Amniotic stem cell (primary cell): ENCODE results near the gene HECA.
"Not testable (repeated sequence)": the region's sequence is repeated elsewhere in the genome, so short reads cannot be mapped to it uniquely, and the experiment has no call there.

ENCODE experiments used
- DNase-seq: peaks from one replicate; lab custom pipeline; 2025; lab: John Stamatoyannopoulos, UW

HECA gene

DNA sequence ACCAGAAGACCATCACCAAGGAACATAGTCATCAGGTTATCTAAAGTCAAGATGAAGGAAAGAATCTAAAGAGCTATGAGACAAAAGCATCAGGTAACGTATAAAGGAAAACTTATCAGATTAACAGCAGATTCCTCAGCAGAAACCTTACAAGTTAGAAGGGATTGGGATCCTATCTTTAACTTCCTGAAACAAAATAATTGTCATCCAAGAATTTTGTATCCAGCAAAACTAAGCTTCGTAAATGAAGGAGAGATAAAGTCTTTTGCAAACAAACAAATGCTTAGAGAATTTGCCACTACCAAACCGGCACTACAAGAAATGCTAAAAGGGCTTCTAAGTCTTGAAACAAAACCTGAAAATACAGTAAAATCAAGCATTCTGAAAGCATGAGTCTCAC, 71.0 kb downstream of the HECA start:
- no peak for DNase-seq

DNA sequence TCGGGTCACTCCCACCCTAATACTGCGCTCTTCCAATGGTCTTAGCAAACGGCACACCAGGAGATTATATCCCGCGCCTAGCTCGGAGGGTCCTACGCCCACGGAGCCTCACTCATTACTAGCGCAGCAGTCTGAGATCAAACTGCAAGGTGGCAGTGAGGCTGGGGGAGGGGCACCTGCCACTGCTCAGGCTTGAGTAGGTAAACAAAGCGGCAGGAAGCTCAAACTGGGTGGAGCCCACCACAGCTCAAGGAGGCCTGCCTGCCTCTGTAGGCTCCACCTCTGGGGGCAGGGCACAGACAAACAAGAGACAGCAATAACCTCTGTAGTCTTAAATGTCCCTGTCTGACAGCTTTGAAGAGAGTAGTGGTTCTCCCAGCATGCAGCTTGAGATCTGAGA, 75.9 kb downstream of the HECA start:
- not testable (repeated sequence) for DNase-seq

DNA sequence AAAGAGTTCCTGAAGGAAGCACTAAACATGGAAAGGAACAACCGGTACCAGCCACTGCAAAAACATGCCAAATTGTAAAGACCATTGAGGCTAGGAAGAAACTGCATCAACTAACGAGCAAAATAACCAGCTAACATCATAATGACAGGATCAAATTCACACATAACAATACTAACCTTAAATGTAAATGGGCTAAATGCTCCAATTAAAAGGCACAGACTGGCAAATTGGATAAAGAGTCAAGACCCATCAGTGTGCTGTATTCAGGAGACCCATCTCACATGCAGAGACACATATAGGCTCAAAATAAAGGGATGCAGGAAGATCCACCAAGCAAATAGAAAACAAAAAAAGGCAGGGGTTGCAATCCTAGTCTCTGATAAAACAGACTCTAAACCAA, 77.6 kb downstream of the HECA start:
- DNase-seq, result not testable (repeated sequence)

DNA sequence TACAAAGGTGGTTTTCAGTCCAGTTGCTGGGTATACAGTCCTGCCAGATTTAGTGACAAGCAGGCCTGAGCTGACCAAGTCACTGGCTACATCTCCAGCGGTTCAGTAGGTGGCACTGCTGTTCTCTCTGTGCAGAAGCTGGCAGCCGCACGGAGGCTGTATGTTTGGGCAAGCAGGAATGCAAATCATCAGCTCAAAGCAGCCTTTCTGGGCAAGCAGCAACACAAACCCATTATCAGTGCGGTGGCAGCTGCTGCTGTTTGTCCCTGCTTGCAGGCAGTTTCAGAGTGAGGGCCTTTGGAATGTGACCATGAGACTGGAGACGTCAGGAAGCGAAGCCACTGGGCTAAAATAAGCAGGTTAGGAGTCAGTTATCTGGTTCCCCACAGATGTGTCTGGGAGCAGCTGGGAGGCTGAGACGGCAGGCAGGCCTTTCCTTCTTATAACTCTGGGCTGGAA, 84.4 kb downstream of the HECA start:
- peak; percentile 92 for DNase-seq

DNA sequence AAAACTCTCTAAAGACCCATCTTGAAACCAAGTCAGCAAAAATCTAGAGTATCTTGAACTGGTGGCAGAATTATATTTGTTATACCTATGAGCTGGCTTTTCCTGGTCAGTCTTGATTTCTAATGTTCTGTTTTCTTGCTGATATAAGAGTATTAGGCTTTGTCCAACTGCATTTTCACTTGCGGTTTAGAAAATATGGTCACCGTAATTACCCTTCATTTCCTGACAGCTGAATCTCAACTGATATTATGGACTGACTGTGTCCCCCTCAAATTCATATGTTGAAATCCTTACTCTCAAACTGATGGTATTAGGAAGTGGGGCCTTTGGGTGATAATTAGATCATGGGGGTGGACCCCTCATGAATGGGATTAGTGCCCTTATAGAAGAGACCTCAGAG, 84.9 kb downstream of the HECA start:
- DNase-seq, result no peak

DNA sequence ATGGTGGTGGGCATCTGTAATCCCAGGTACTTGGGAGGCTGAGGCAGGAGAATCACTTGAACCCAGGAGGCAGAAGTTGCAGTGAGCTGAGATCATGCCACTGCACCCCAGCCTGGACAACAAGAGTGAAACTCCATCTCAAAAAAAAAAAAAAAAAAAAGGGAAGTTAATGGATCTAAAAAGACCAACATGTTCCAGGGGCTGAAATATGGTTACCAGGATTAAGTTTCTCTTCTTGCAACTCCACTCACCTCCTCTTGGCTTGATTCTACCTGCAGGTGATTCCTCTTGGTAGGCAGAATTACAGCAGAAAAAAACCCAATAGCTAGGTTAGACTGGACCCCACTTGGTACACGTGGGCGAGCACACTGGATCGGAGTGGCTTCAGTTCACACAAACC, 93.5 kb downstream of the HECA start:
- DNase-seq, result not testable (repeated sequence)
